ENCODE results near the gene KY. TPM values are rescaled to one million over a fixed set of nuclear protein-coding genes. Genes with fewer than 3 reads are reported as not detected.

KY gene
- total RNA-seq, 2 experiments from 2014 or later = not detected

GRCh38 chr3:134619884-134620445 lies 30.9 kb downstream of the KY start:
- ATAC-seq (ENCODE audit: poor library complexity) (no peak), DNase-seq (no peak)
- H3K27me3 ChIP-seq (ENCODE audit: control insufficient read depth in 1 of 2, insufficient read depth in 2 of 2, low read length in 2 of 2) = no peaks in the 10 kb centered on the region
- H3K9me3 ChIP-seq (ENCODE audit: control insufficient read depth in 1 of 2, insufficient read depth in 1 of 2, low read length in 2 of 2) = no peaks in the 10 kb centered on the region
- Mint-ChIP-seq H3K4me3 (no peak overlapping the region), H3K4me1 (ENCODE audit: low read depth) (no peaks in the 10 kb centered on the region), H3K36me3 (ENCODE audit: low read depth) (no peaks in the 10 kb centered on the region), H3K27ac (no peak overlapping the region), H3K9me3 (no peaks in the 10 kb centered on the region), H3K27me3 (no peaks in the 10 kb centered on the region)
- no peak overlapping the region for H3K4me3 ChIP-seq (ENCODE audit: low read length)
- no peak overlapping the region for H3K27ac ChIP-seq (ENCODE audit: low read depth in 1 of 2, low read length in 2 of 2)
- TF ChIP-seq, protein P1, sequence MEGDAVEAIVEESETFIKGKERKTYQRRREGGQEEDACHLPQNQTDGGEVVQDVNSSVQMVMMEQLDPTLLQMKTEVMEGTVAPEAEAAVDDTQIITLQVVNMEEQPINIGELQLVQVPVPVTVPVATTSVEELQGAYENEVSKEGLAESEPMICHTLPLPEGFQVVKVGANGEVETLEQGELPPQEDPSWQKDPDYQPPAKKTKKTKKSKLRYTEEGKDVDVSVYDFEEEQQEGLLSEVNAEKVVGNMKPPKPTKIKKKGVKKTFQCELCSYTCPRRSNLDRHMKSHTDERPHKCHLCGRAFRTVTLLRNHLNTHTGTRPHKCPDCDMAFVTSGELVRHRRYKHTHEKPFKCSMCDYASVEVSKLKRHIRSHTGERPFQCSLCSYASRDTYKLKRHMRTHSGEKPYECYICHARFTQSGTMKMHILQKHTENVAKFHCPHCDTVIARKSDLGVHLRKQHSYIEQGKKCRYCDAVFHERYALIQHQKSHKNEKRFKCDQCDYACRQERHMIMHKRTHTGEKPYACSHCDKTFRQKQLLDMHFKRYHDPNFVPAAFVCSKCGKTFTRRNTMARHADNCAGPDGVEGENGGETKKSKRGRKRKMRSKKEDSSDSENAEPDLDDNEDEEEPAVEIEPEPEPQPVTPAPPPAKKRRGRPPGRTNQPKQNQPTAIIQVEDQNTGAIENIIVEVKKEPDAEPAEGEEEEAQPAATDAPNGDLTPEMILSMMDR (IDR thresholded peaks at IDR 0.05) = no peak
- CTCF ChIA-PET = interaction anchor here (1.2 kb wide), 1 partner anchor 19 kb away, joined by 3 read pairs; no protein-coding TSS in a partner anchor
- POLR2A ChIA-PET = no interaction called here
- no peaks in the 10 kb centered on the region for H3K4me1 ChIP-seq (ENCODE audit: insufficient read depth, low read length)
- H3K36me3 ChIP-seq (ENCODE audit: insufficient read depth, low read length) = no peaks in the 10 kb centered on the region
- intact Hi-C loops (cut with DNase I, micrococcal nuclease) = no loop called here

GRCh38 chr3:134619301-134619615 lies 31.6 kb downstream of the KY start:
- Histone ChIP-seq H3K4me1 (ENCODE audit: insufficient read depth, low read length) (no peaks in the 10 kb centered on the region), H3K27ac (ENCODE audit: low read depth in 1 of 2, low read length in 2 of 2) (no peak overlapping the region), H3K9me3 (ENCODE audit: control insufficient read depth in 1 of 2, insufficient read depth in 1 of 2, low read length in 2 of 2) (no peaks in the 10 kb centered on the region), H3K4me3 (ENCODE audit: low read length) (no peak overlapping the region), H3K36me3 (ENCODE audit: insufficient read depth, low read length) (no peaks in the 10 kb centered on the region), H3K27me3 (ENCODE audit: control insufficient read depth in 1 of 2, insufficient read depth in 2 of 2, low read length in 2 of 2) (no peaks in the 10 kb centered on the region)
- H3K9me3 Mint-ChIP-seq = no peaks in the 10 kb centered on the region
- no peaks in the 10 kb centered on the region for H3K4me1 Mint-ChIP-seq (ENCODE audit: low read depth)
- H3K27me3 Mint-ChIP-seq = no peaks in the 10 kb centered on the region
- no peak overlapping the region for H3K4me3 Mint-ChIP-seq
- no peak overlapping the region for H3K27ac Mint-ChIP-seq
- intact Hi-C loops (cut with DNase I, micrococcal nuclease) = no loop called here
- ChIA-PET CTCF (interaction anchor here (1.2 kb wide), 1 partner anchor 18 kb away, joined by 3 read pairs; no protein-coding TSS in a partner anchor), POLR2A (no interaction called here)
- TF ChIP-seq, protein P1 (IDR thresholded peaks at IDR 0.05) = no peak
- no peak for ATAC-seq (ENCODE audit: poor library complexity)
- DNase-seq = no peak
- no peaks in the 10 kb centered on the region for H3K36me3 Mint-ChIP-seq (ENCODE audit: low read depth)

GRCh38 chr3:134618478-134619300 lies 32.1 kb downstream of the KY start:
- TF ChIP-seq, protein P1 (IDR thresholded peaks at IDR 0.05) = no peak
- Histone ChIP-seq H3K36me3 (ENCODE audit: insufficient read depth, low read length) (no peaks in the 10 kb centered on the region), H3K9me3 (ENCODE audit: control insufficient read depth in 1 of 2, insufficient read depth in 1 of 2, low read length in 2 of 2) (no peaks in the 10 kb centered on the region), H3K27me3 (ENCODE audit: control insufficient read depth in 1 of 2, insufficient read depth in 2 of 2, low read length in 2 of 2) (no peaks in the 10 kb centered on the region), H3K4me1 (ENCODE audit: insufficient read depth, low read length) (no peaks in the 10 kb centered on the region), H3K27ac (ENCODE audit: low read depth in 1 of 2, low read length in 2 of 2) (no peak overlapping the region), H3K4me3 (ENCODE audit: low read length) (no peak overlapping the region)
- DNase-seq (no peak), ATAC-seq (ENCODE audit: poor library complexity) (no peak)
- CTCF ChIA-PET = interaction anchor here (1.2 kb wide), 1 partner anchor 18 kb away, joined by 3 read pairs; no protein-coding TSS in a partner anchor
- no peak overlapping the region for H3K4me3 Mint-ChIP-seq
- POLR2A ChIA-PET = no interaction called here
- H3K27me3 Mint-ChIP-seq = no peaks in the 10 kb centered on the region
- no peak overlapping the region for H3K27ac Mint-ChIP-seq
- H3K4me1 Mint-ChIP-seq (ENCODE audit: low read depth) = no peaks in the 10 kb centered on the region
- H3K9me3 Mint-ChIP-seq = no peaks in the 10 kb centered on the region
- intact Hi-C loops (cut with DNase I, micrococcal nuclease) = no loop called here
- no peaks in the 10 kb centered on the region for H3K36me3 Mint-ChIP-seq (ENCODE audit: low read depth)

All from CD4-positive, alpha-beta T cell (primary cell).